Ovary (tissue), 9 donors: ENCODE data around the gene SALL1. TPM values are rescaled to one million over a fixed set of nuclear protein-coding genes. Genes with fewer than 3 reads are reported as not detected.

Source experiments
- DNase-seq, 5 donors: peaks; one replicate each; pipeline ENCODE4 v3.0.0-alpha.2; 2019 to 2020
- H3K27ac ChIP-seq, 2 donors: fragments of 200-600 bp; one replicate each; pipeline versions ENCODE4 v1.5.1 to v1.8.0; 2019 to 2022
- H3K27me3 ChIP-seq: fragments of 200-600 bp; one replicate; pipeline ENCODE4 v1.8.0; 2022
- H3K36me3 ChIP-seq: fragments of 200-600 bp; sonication (generic); one replicate; pipeline ENCODE4 v1.5.1; 2019
- H3K4me1 ChIP-seq: one replicate; pipeline ENCODE4 v1.8.1; 2013; ENCODE audit warnings: mild to moderate bottlenecking, moderate library complexity; ENCODE audit not compliant: insufficient read depth
- H3K4me3 ChIP-seq: fragments of 200-600 bp; sonication (generic); one replicate; pipeline ENCODE4 v1.5.1; 2017
- H3K9me3 ChIP-seq, 2 donors: fragments of 200-600 bp in 1 of 2; sonication (generic) in 1 of 2; one replicate each; pipeline versions ENCODE4 v1.5.1 to v1.8.1; 2013 to 2019; ENCODE audit warnings: mild to moderate bottlenecking in 1 of 2, moderate library complexity in 1 of 2
- EP300 ChIP-seq: sonication (generic); formaldehyde crosslinking; IDR thresholded peaks from one replicate; pipeline ENCODE4 v1.6.1; 2017; ENCODE audit warnings: antibody characterized with exemption
- POLR2A ChIP-seq: fragments of 450-650 bp; IDR thresholded peaks from one replicate; pipeline ENCODE4 v1.6.1; 2017; ENCODE audit warnings: antibody characterized with exemption, mild to moderate bottlenecking, moderate library complexity
- WGBS, 3 donors: extraction: QIAGEN DNeasy Blood & Tissue Kit in 1 of 3; methylation state at CpG; one replicate each; pipeline versions ENCODE4 v1.1.5 to v1.1.7; 2013 to 2017; 5-methylcytosine and 5-hydroxymethylcytosine counted together
- intact Hi-C, 4 donors: fragments of 100-400 bp; cut with DNase I; formaldehyde crosslinking; loops; one replicate each; pipeline versions ENCODE4 v1.11.0 to v1.15.1; 2022 to 2023
- polyA plus RNA-seq, 2 donors: library from polyadenylated mRNA; stranded (reverse); fragments of 200-250 nt in 1 of 2; fragments of 350-450 nt in 1 of 2; fragmentation: Illumina TruSeq in 1 of 2; extraction: RNeasy Lipid Tissue Mini Kit (QIAGEN cat#74804) in 1 of 2; gene quantifications; one replicate each; pipeline ENCODE4 v1.2.3, GENCODE V29; 2013 to 2014
- total RNA-seq, 7 donors: library from RNA; depleted of rRNA in 2 of 7; stranded (reverse); fragments of >200 nt in 2 of 7; fragmentation: NEBNext Ultra II Directional in 3 of 7; extraction: Animal tissue kit (Norgen Biotek cat#: 25700) in 3 of 7; gene quantifications; one replicate each; pipeline versions ENCODE4 v1.1.0 to v1.2.4, GENCODE V29; 2016 to 2023
- TF ChIP-seq, protein P1 (sequence below), 3 donors: fragments of 450-650 bp in 2 of 3; fragments of 200-600 bp in 1 of 3; IDR thresholded peaks; one replicate each; pipeline versions ENCODE4 v1.5.1 to v1.8.0; 2016 to 2022; ENCODE audit warnings: antibody characterized with exemption in 3 of 3, mild to moderate bottlenecking in 1 of 3
- donor health status: DM: no; HTN: no; CAD: no; lungs with moderate emphysema.
- donor health status: DM: no; HTN: no; CAD: no.
- donor health status: Bipolar disorder and iron deficiency.
- donor health status: DM: yes; HTN: yes; CAD: no.
- donor health status: DM: no; HTN: no; CAD: no.
- donor health status: DM: yes; HTN: yes; CAD: no.

SALL1 gene
- total and polyA plus RNA-seq, 9 donors: 1.7 to 20.7 (median 4.0) TPM

DNA sequence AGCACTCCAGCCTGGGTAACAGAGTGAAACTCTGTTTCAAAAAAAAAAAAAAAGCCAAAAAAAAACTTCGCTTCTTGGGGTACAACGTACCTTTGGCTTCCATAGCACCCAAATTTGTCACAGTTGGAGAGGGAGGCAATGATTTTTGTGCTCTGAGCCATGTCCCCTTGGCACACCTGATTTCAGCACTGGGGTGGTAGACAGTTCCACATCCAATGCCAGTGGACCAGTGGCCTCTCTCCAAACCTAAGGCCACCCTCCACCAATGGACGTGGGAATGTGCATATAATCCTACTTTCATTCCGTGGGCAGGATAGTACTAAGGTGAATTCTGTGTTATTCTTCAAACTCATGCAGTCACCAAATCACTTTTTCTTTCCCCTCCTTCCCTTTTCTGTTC lies 47.5 kb downstream of the SALL1 start:
- intact Hi-C loops: no loop called here
- TF ChIP-seq, protein P1, sequence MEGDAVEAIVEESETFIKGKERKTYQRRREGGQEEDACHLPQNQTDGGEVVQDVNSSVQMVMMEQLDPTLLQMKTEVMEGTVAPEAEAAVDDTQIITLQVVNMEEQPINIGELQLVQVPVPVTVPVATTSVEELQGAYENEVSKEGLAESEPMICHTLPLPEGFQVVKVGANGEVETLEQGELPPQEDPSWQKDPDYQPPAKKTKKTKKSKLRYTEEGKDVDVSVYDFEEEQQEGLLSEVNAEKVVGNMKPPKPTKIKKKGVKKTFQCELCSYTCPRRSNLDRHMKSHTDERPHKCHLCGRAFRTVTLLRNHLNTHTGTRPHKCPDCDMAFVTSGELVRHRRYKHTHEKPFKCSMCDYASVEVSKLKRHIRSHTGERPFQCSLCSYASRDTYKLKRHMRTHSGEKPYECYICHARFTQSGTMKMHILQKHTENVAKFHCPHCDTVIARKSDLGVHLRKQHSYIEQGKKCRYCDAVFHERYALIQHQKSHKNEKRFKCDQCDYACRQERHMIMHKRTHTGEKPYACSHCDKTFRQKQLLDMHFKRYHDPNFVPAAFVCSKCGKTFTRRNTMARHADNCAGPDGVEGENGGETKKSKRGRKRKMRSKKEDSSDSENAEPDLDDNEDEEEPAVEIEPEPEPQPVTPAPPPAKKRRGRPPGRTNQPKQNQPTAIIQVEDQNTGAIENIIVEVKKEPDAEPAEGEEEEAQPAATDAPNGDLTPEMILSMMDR (IDR thresholded peaks at IDR 0.05): no peak
- TF ChIP-seq EP300: no peak
- no peak for TF ChIP-seq POLR2A
- WGBS, 3 donors: 72 to 79% (median 77%) methylated on average over 4 of the region's 4 CpGs

GRCh38 chr16:51097729-51098128 lies 53.3 kb downstream of the SALL1 start:
- 60 to 67% (median 65%) methylated on average over 2 of the region's 2 CpGs for WGBS, 3 donors
- TF ChIP-seq EP300 (no peak), POLR2A (no peak)
- TF ChIP-seq, protein P1 (IDR thresholded peaks at IDR 0.05): no peak
- H3K4me3 ChIP-seq: no peak overlapping the region
- H3K4me1 ChIP-seq: no peaks in the 10 kb centered on the region
- H3K36me3 ChIP-seq: no peaks in the 10 kb centered on the region
- DNase-seq: no peak
- no peaks in the 10 kb centered on the region for H3K9me3 ChIP-seq
- intact Hi-C loops: no loop called here
- H3K27me3 ChIP-seq: no peaks in the 10 kb centered on the region
- H3K27ac ChIP-seq: no peak overlapping the region

More for the DNA sequence above, 47.5 kb downstream of the SALL1 start:
- no peaks in the 10 kb centered on the region for H3K4me1 ChIP-seq
- H3K9me3 ChIP-seq: no peaks in the 10 kb centered on the region
- no peak overlapping the region for H3K4me3 ChIP-seq
- no peaks in the 10 kb centered on the region for H3K36me3 ChIP-seq
- no peak overlapping the region for H3K27ac ChIP-seq
- no peak for DNase-seq
- H3K27me3 ChIP-seq: no peaks in the 10 kb centered on the region

GRCh38 chr16:51095890-51096626 lies 55.0 kb downstream of the SALL1 start:
- intact Hi-C loops: no loop called here
- 54 to 66% (median 63%) methylated on average over 16 of the region's 16 CpGs for WGBS, 3 donors
- no peak overlapping the region for H3K4me3 ChIP-seq
- no peaks in the 10 kb centered on the region for H3K36me3 ChIP-seq
- TF ChIP-seq EP300 (no peak), POLR2A (no peak)
- TF ChIP-seq, protein P1 (IDR thresholded peaks at IDR 0.05): no peak
- H3K27me3 ChIP-seq: no peaks in the 10 kb centered on the region
- DNase-seq: no peak
- H3K4me1 ChIP-seq: no peaks in the 10 kb centered on the region
- H3K9me3 ChIP-seq: no peaks in the 10 kb centered on the region
- H3K27ac ChIP-seq: no peak overlapping the region

- no peak for TF ChIP-seq EP300
- TF ChIP-seq, protein P1 (IDR thresholded peaks at IDR 0.05): no peak
- no peak for TF ChIP-seq POLR2A
- no peaks in the 10 kb centered on the region for H3K9me3 ChIP-seq
- H3K27ac ChIP-seq: no peak overlapping the region
- H3K4me1 ChIP-seq: no peaks in the 10 kb centered on the region
- no peak overlapping the region for H3K4me3 ChIP-seq
- intact Hi-C loops: no loop called here
- no peaks in the 10 kb centered on the region for H3K36me3 ChIP-seq
- H3K27me3 ChIP-seq: no peaks in the 10 kb centered on the region
- 43 to 55% (median 44%) methylated on average over 20 of the region's 20 CpGs for WGBS, 3 donors
- no peak for DNase-seq
Measured at GRCh38 chr16:51095084-51095881, 55.8 kb downstream of the SALL1 start.
